GM23338 (cell line): ENCODE results near the gene MROH7. TPM values are rescaled to one million over a fixed set of nuclear protein-coding genes. Genes with fewer than 3 reads are reported as not detected.

Source experiments
- ATAC-seq: fragments of 200-7000 bp; cut with Tn5 transposase; 3 replicates; pipeline ENCODE4 v1.9.1; 2020
- DNase-seq: peaks from one replicate; pipeline ENCODE4 v3.0.0-alpha.2; 2015; ENCODE audit warnings: low spot score
- H2AFZ ChIP-seq: fragments of 200-600 bp; sonication (generic); 2 replicates; pipeline ENCODE4 v1.8.0; 2016; ENCODE audit warnings: antibody characterized with exemption, mild to moderate bottlenecking, moderate library complexity
- H3F3A ChIP-seq: fragments of 200-600 bp; sonication (generic); replicated peaks from 2 replicates; pipeline ENCODE4 v1.8.0; 2017; ENCODE audit warnings: antibody characterized with exemption, mixed run types, low read depth
- H3K27ac ChIP-seq: fragments of 200-600 bp; sonication (generic); 2 replicates; pipeline ENCODE4 v1.6.1; 2016; ENCODE audit warnings: low read depth
- H3K27me3 ChIP-seq: fragments of 200-600 bp; sonication (generic); 2 replicates; pipeline ENCODE4 v1.8.0; 2016; ENCODE audit warnings: mild to moderate bottlenecking, mixed run types, moderate library complexity; ENCODE audit not compliant: insufficient read depth
- H3K36me3 ChIP-seq: fragments of 200-600 bp; sonication (generic); 2 replicates; pipeline ENCODE4 v1.8.0; 2016; ENCODE audit warnings: mild to moderate bottlenecking; ENCODE audit not compliant: insufficient read depth
- H3K4me1 ChIP-seq: fragments of 200-600 bp; sonication (generic); 2 replicates; pipeline ENCODE4 v1.8.0; 2016; ENCODE audit warnings: mild to moderate bottlenecking, moderate library complexity; ENCODE audit not compliant: insufficient read depth
- H3K4me2 ChIP-seq: fragments of 200-600 bp; sonication (generic); 2 replicates; pipeline ENCODE4 v1.7.1; 2017; ENCODE audit warnings: mixed run types
- H3K4me3 ChIP-seq: fragments of 200-600 bp; sonication (generic); 2 replicates; pipeline ENCODE4 v1.6.1; 2016; ENCODE audit warnings: mixed run types
- H3K79me2 ChIP-seq: fragments of 200-600 bp; sonication (generic); replicated peaks from 2 replicates; pipeline ENCODE4 v1.8.0; 2017; ENCODE audit warnings: mild to moderate bottlenecking; ENCODE audit not compliant: insufficient read depth
- H3K9me2 ChIP-seq: fragments of 200-600 bp; sonication (generic); 2 replicates; pipeline ENCODE4 v1.8.0; 2017; ENCODE audit not compliant: insufficient read depth
- H4K20me1 ChIP-seq: fragments of 200-600 bp; sonication (generic); replicated peaks from 2 replicates; pipeline ENCODE4 v1.8.0; 2017; ENCODE audit warnings: mild to moderate bottlenecking; ENCODE audit not compliant: insufficient read depth
- H3K27ac Mint-ChIP-seq: 2 replicates; pipeline ENCODE4 v1.8.0; 2020; ENCODE audit warnings: inconsistent platforms, mild to moderate bottlenecking, moderate library complexity, mixed read lengths
- H3K27me3 Mint-ChIP-seq: 3 replicates; pipeline ENCODE4 v1.8.0; 2022; ENCODE audit warnings: low read depth, mild to moderate bottlenecking, moderate library complexity, mixed read lengths, inconsistent platforms; ENCODE audit not compliant: insufficient read depth, poor library complexity
- H3K36me3 Mint-ChIP-seq: 3 replicates; pipeline ENCODE4 v1.8.0; 2021; ENCODE audit warnings: low read depth, mild to moderate bottlenecking, inconsistent platforms, moderate library complexity, mixed read lengths
- H3K4me1 Mint-ChIP-seq: 3 replicates; pipeline ENCODE4 v1.8.0; 2020; ENCODE audit warnings: mild to moderate bottlenecking, inconsistent platforms, mixed read lengths
- H3K4me3 Mint-ChIP-seq: 3 replicates; pipeline ENCODE4 v1.8.0; 2021; ENCODE audit warnings: moderate library complexity, mild to moderate bottlenecking, inconsistent platforms, mixed read lengths
- H3K9me3 Mint-ChIP-seq: 3 replicates; pipeline ENCODE4 v1.8.0; 2020; ENCODE audit warnings: moderate library complexity, mild to moderate bottlenecking, inconsistent platforms, mixed read lengths
- CREB1 ChIP-seq: fragments of 250-450 bp; sonication (Bioruptor Pico); IDR thresholded peaks from 2 replicates; pipeline ENCODE4 v1.5.0; 2020; ENCODE audit warnings: low read depth, mild to moderate bottlenecking, moderate library complexity
- EZH2 ChIP-seq: fragments of 200-600 bp; sonication (generic); IDR thresholded peaks from one replicate; pipeline ENCODE4 v1.8.0; 2017; ENCODE audit warnings: antibody characterized with exemption, mild to moderate bottlenecking, low read depth; ENCODE audit not compliant: unreplicated experiment
- EZH2phosphoT487 ChIP-seq: fragments of 200-600 bp; sonication (generic); IDR thresholded peaks from one replicate; pipeline ENCODE4 v1.8.1; 2018; ENCODE audit warnings: antibody characterized with exemption; ENCODE audit not compliant: unreplicated experiment
- NANOG ChIP-seq: IDR thresholded peaks from 2 replicates; pipeline ENCODE4 v1.6.1; 2016; ENCODE audit warnings: antibody characterized with exemption, borderline replicate concordance
- POLR2AphosphoS5 ChIP-seq: IDR thresholded peaks from 2 replicates; pipeline ENCODE4 v1.6.1; 2016; ENCODE audit warnings: antibody characterized with exemption, low read depth
- REST ChIP-seq: IDR thresholded peaks from one replicate; pipeline ENCODE4 v1.6.1; 2018; ENCODE audit warnings: antibody characterized with exemption; ENCODE audit not compliant: unreplicated experiment
- STAT1 ChIP-seq: IDR thresholded peaks from one replicate; pipeline ENCODE4 v1.6.1; 2016; ENCODE audit warnings: antibody characterized with exemption; ENCODE audit not compliant: unreplicated experiment
- ZNF114 ChIP-seq: fragments of 250-450 bp; sonication (Bioruptor Pico); IDR thresholded peaks from 2 replicates; pipeline ENCODE4 v1.5.0; 2020; ENCODE audit warnings: mild to moderate bottlenecking, moderate library complexity
- ZNF331 ChIP-seq: fragments of 250-450 bp; sonication (Bioruptor Pico); IDR thresholded peaks from 2 replicates; pipeline ENCODE4 v1.5.0; 2020; ENCODE audit warnings: low read depth, mild to moderate bottlenecking, moderate library complexity
- ZNF462 ChIP-seq: fragments of 250-450 bp; sonication (Bioruptor Pico); IDR thresholded peaks from 2 replicates; pipeline ENCODE4 v1.5.0; 2020; ENCODE audit warnings: mild to moderate bottlenecking, moderate library complexity
- polyA plus RNA-seq: library from polyadenylated mRNA; unstranded; fragments of >200 nt; fragmentation: Nextera tagmentation; extraction: Ambion mirVana; gene quantifications from 2 replicates; pipeline ENCODE4 v1.2.1, GENCODE V29; 2016
- total RNA-seq: library from RNA; depleted of rRNA; stranded (reverse); fragments of >200 nt; shearing (Covaris generic); gene quantifications from 2 replicates; pipeline ENCODE4 v1.2.3, GENCODE V29; 2014

Gene MROH7
- total and polyA plus RNA-seq, 2 experiments from 2014 or later: 0.17 TPM; not detected in 1

GRCh38 chr1:54714881-54715492 lies 73.4 kb downstream of the MROH7 start (continued):
- no peak for TF ChIP-seq CREB1
- TF ChIP-seq EZH2phosphoT487: no peak
- no peak for TF ChIP-seq REST
- no peak for TF ChIP-seq EZH2
- TF ChIP-seq STAT1: no peak
- no peak for TF ChIP-seq ZNF114
- TF ChIP-seq NANOG: no peak
- no peak for TF ChIP-seq POLR2AphosphoS5
- no peak for TF ChIP-seq ZNF331

- peak within 1 kb of the TSS; percentile 86 for H3K4me3 Mint-ChIP-seq
- Histone ChIP-seq H3K9me2 (no peaks in the 10 kb centered on the region), H3K27me3 (no peaks in the 10 kb centered on the region), H3F3A (no peaks in the 10 kb centered on the region), H3K4me1 (peaks cover 10% of the 10 kb centered on the region), H3K36me3 (peaks cover 9% of the 10 kb centered on the region), H3K4me2 (peak within 1 kb of the TSS; percentile 85), H3K79me2 (peaks cover 20% of the 10 kb centered on the region), H2AFZ (peak within 1 kb of the TSS; percentile 100), H3K27ac (peak within 1 kb of the TSS; percentile 76; the same call in 1 of the 2 replicates), H3K4me3 (peak within 1 kb of the TSS; percentile 86), H4K20me1 (no peaks in the 10 kb centered on the region)
- H3K4me1 Mint-ChIP-seq: peaks cover 10% of the 10 kb centered on the region
- H3K36me3 Mint-ChIP-seq: peaks cover 18% of the 10 kb centered on the region
- ATAC-seq (peak; percentile 97), DNase-seq (peak; percentile 93)
- H3K27ac Mint-ChIP-seq: peak within 1 kb of the TSS; percentile 73
- H3K9me3 Mint-ChIP-seq: no peaks in the 10 kb centered on the region
- peaks cover 8% of the 10 kb centered on the region for H3K27me3 Mint-ChIP-seq
- no peak for TF ChIP-seq ZNF462 (CRISPR knock-in tag)
- no peak for TF ChIP-seq EZH2phosphoT487
- no peak for TF ChIP-seq REST
- no peak for TF ChIP-seq ZNF331
Measured at GRCh38 chr1:54715493-54716298, 74.1 kb downstream of the MROH7 start, which contains the start of gene TTC4. TTC4 (plus strand) TSS chr1:54715861; CDS start chr1:54715909, 48 bp downstream.
